ENCODE results near the gene LRRC55.

DNA sequence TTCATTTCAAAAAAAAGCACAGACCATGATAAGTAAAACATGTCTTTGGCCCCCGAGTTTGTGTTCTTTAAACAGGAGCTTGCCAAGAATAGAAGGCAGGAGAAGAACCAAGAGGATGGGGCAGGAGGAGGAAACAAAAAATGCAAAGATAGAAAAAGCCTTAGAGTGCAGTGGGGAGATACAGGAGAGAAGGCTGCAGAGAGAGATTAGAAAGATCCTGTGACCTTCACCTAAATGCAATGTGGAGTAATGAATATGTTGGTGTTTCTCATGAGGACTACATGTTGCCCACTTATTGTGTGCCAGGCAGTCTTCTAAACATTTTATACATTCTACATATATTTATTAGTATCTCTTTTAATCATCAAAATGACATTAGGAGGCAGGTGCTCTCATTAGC lies 57.6 kb downstream of the LRRC55 start:
- TF ChIP-seq POLR2A (IDR thresholded peaks at IDR 0.05) (no peak), POLR2AphosphoS5 (IDR thresholded peaks at IDR 0.05) (no peak), EP300 (IDR thresholded peaks at IDR 0.05; ENCODE audit: low read depth) (no peak)

Data from transverse colon (tissue), 3 donors.